K562 (cell line): ENCODE measurements around the gene RGS9. TPM values are rescaled to one million over a fixed set of nuclear protein-coding genes. Genes with fewer than 3 reads are reported as not detected.

Experiments
- ATAC-seq: fragments of 200-7000 bp; cut with Tn5 transposase; 3 replicates; pipeline ENCODE4 v1.9.1; 2020; ENCODE audit warnings: moderate library complexity
- BruUV-seq: library from RNA; stranded (reverse); fragments of 400-500 nt; replicated peaks from 2 replicates; lab custom pipeline; 2021; lab: Mats Ljungman, UMichigan
- CTCF ChIA-PET: fragments of 300-600 bp; formaldehyde crosslinking; extraction: SDS; loops from one replicate; lab custom pipeline; 2021; ENCODE audit warnings: low intra/inter-chr PET ratio; lab: Yijun Ruan, JAX
- POLR2A ChIA-PET: fragments of 300-600, 350-650 bp; sonication (Branson Sonifier 250); formaldehyde crosslinking; extraction: SDS; loops from one replicate; lab custom pipeline; 2021; ENCODE audit warnings: antibody characterized with exemption, inconsistent platforms; lab: Yijun Ruan, JAX
- DNase-seq, 4 experiments: peaks; one replicate each; pipeline versions ENCODE4 v3.0.0 to v3.0.0-alpha.2; 2011 to 2018; ENCODE audit warnings: low spot score in 3 of 4, mixed read lengths in 3 of 4; ENCODE audit errors: extremely low read depth in 1 of 4
- FAIRE-seq: peaks from 2 replicates; lab custom pipeline; 2011; peaks lifted over from hg19 to GRCh38; lab: Jason Lieb, UNC
- H2AFZ ChIP-seq: 2 replicates; pipeline ENCODE4 v1.6.0; 2011; ENCODE audit warnings: low read depth, low read length, control low read depth, inconsistent platforms
- H3K27ac ChIP-seq: fragments of 200-600 bp; 3 replicates; pipeline ENCODE4 v1.8.0; 2011; ENCODE audit warnings: low read depth, mild to moderate bottlenecking, control low read depth, inconsistent platforms, low read length, moderate library complexity, mixed read lengths; ENCODE audit errors: extremely low read depth
- H3K27me3 ChIP-seq, 2 experiments: fragments of 300-600 bp in 1 of 2; 2 replicates in 1 of 2; 3 replicates in 1 of 2; pipeline versions ENCODE4 v1.6.0 to v1.8.0; 2011; ENCODE audit warnings: inconsistent platforms in 2 of 2, low read length in 2 of 2, mild to moderate bottlenecking in 1 of 2, mixed read lengths in 1 of 2, moderate library complexity in 1 of 2; ENCODE audit not compliant: control insufficient read depth in 2 of 2, insufficient read depth in 2 of 2
- H3K36me3 ChIP-seq: fragments of 300-600 bp; 3 replicates; pipeline ENCODE4 v1.8.0; 2011; ENCODE audit warnings: mild to moderate bottlenecking, low read length, inconsistent platforms; ENCODE audit not compliant: control insufficient read depth, insufficient read depth
- H3K4me1 ChIP-seq, 2 experiments: fragments of 200-600 bp in 1 of 2; replicated peaks in 1 of 2; 2 replicates in 1 of 2; 3 replicates in 1 of 2; pipeline versions ENCODE4 v1.5.1 to v1.8.0; 2011; ENCODE audit warnings: inconsistent platforms in 2 of 2, low read length in 2 of 2, mild to moderate bottlenecking in 1 of 2, mixed read lengths in 1 of 2, moderate library complexity in 1 of 2; ENCODE audit not compliant: control insufficient read depth in 2 of 2, insufficient read depth in 2 of 2
- H3K4me2 ChIP-seq: 2 replicates; pipeline ENCODE4 v1.6.1; 2011; ENCODE audit warnings: low read length, control low read depth, inconsistent platforms, mixed read lengths; ENCODE audit not compliant: insufficient read depth
- H3K4me3 ChIP-seq: fragments of 200-600 bp; sonication (generic), shearing (Covaris generic); 2 replicates; pipeline ENCODE4 v1.5.1; 2016; ENCODE audit warnings: control low read depth, inconsistent platforms
- H3K79me2 ChIP-seq: fragments of 200-600 bp; 3 replicates; pipeline ENCODE4 v1.8.0; 2011; ENCODE audit warnings: low read length, inconsistent platforms; ENCODE audit not compliant: control insufficient read depth, insufficient read depth
- H3K9ac ChIP-seq, 2 experiments: 2 replicates each; pipeline versions ENCODE4 v1.6.0 to v1.6.1; 2011; ENCODE audit warnings: low read depth in 2 of 2, low read length in 2 of 2, control low read depth in 1 of 2, inconsistent platforms in 1 of 2, mild to moderate bottlenecking in 1 of 2, mixed read lengths in 1 of 2; ENCODE audit not compliant: insufficient read depth in 1 of 2
- H3K9me1 ChIP-seq: one replicate; pipeline ENCODE4 v1.6.0; 2011; ENCODE audit warnings: inconsistent platforms, mild to moderate bottlenecking, low read length, moderate library complexity; ENCODE audit not compliant: control insufficient read depth, insufficient read depth
- H3K9me3 ChIP-seq: replicated peaks from 2 replicates; pipeline ENCODE4 v1.5.1; 2011; ENCODE audit warnings: low read depth, low read length, inconsistent platforms; ENCODE audit not compliant: control insufficient read depth, insufficient read depth
- H4K20me1 ChIP-seq: replicated peaks from 2 replicates; pipeline ENCODE4 v1.6.1; 2011; ENCODE audit warnings: low read length, inconsistent platforms, mixed read lengths; ENCODE audit not compliant: control insufficient read depth, insufficient read depth
- CSDE1 ChIP-seq, 2 experiments: fragments of 450-650 bp; IDR thresholded peaks; 2 replicates each; pipeline ENCODE4 v1.6.1; 2016; ENCODE audit warnings: mild to moderate bottlenecking in 1 of 2
- DPF2 ChIP-seq: fragments of 450-650 bp; IDR thresholded peaks from 2 replicates; pipeline ENCODE4 v1.6.1; 2016
- LEF1 ChIP-seq: fragments of 450-650 bp; IDR thresholded peaks from 2 replicates; pipeline ENCODE4 v1.6.1; 2016; ENCODE audit warnings: mild to moderate bottlenecking
- MITF ChIP-seq: IDR thresholded peaks from 2 replicates; pipeline ENCODE4 v1.6.1; 2014; ENCODE audit warnings: antibody characterized with exemption
- RBBP5 ChIP-seq: fragments of 200-600 bp; sonication (generic); IDR thresholded peaks from 2 replicates; pipeline ENCODE4 v1.6.1; 2012; ENCODE audit warnings: borderline replicate concordance, mild to moderate bottlenecking, low read length, control low read depth, inconsistent platforms; ENCODE audit not compliant: insufficient read depth, poor library complexity, severe bottlenecking
- RBM25 ChIP-seq: fragments of 200-400 bp; formaldehyde crosslinking; IDR thresholded peaks from 2 replicates; pipeline ENCODE4 v1.6.1; 2018; ENCODE audit warnings: low read length, low read depth, moderate library complexity; ENCODE audit not compliant: severe bottlenecking
- RUNX1 ChIP-seq: sonication (generic); IDR thresholded peaks from 2 replicates; pipeline ENCODE4 v1.6.1; 2016; ENCODE audit warnings: antibody characterized with exemption, low read depth
- TAF15 ChIP-seq: fragments of 200-400 bp; formaldehyde crosslinking; IDR thresholded peaks from 2 replicates; pipeline ENCODE4 v1.6.1; 2017; ENCODE audit warnings: mild to moderate bottlenecking, low read depth, low read length, moderate library complexity
- TRIM24 ChIP-seq, 2 experiments: fragments of 450-650 bp; IDR thresholded peaks; 2 replicates each; pipeline ENCODE4 v1.6.1; 2016
- YY1 ChIP-seq, 3 experiments: IDR thresholded peaks; 2 replicates each; pipeline ENCODE4 v1.6.1; 2011; ENCODE audit warnings: low read length in 2 of 3, mild to moderate bottlenecking in 2 of 3, moderate library complexity in 2 of 3, borderline replicate concordance in 1 of 3, control low read depth in 1 of 3, low read depth in 1 of 3; ENCODE audit not compliant: insufficient read depth in 3 of 3, insufficient replicate concordance in 2 of 3, control insufficient read depth in 1 of 3, insufficient read length in 1 of 3; ENCODE audit errors: extremely low read depth in 1 of 3
- ZNF354B ChIP-seq: fragments of 250-450 bp; sonication (Bioruptor Pico); IDR thresholded peaks from 2 replicates; pipeline ENCODE4 v1.4.0; 2020
- ZNF717 ChIP-seq: fragments of 250-450 bp; sonication (Bioruptor Pico); IDR thresholded peaks from 2 replicates; pipeline ENCODE4 v1.5.0; 2021
- ZNF766 ChIP-seq: fragments of 200-800 bp; sonication (Bioruptor generic); conservative IDR thresholded peaks from 2 replicates; pipeline ENCODE4 v1.6.1; 2016; ENCODE audit warnings: missing genetic modification characterization, missing compliant biosample characterization
- ZNF778 ChIP-seq: fragments of 450-650 bp; formaldehyde crosslinking; IDR thresholded peaks from 2 replicates; pipeline ENCODE4 v1.4.0; 2020; ENCODE audit warnings: mild to moderate bottlenecking, moderate library complexity
- WGBS: fragments of 100-300 bp; shearing (Covaris generic); methylation state at CpG from one replicate; pipeline ENCODE4 v1.1.6; 2016; ENCODE audit warnings: low coverage, mixed read lengths; ENCODE audit not compliant: insufficient coverage; ENCODE audit errors: missing lambda C conversion rate; 5-methylcytosine and 5-hydroxymethylcytosine counted together
- in situ Hi-C: fragments of 300-500 bp; cut with MboI; formaldehyde crosslinking; loops from 4 replicates; pipeline ENCODE4 v1.15.0; 2018; ENCODE audit warnings: inconsistent platforms, mixed read lengths
- intact Hi-C: fragments of 100-400 bp; cut with micrococcal nuclease; formaldehyde crosslinking; loops from 2 replicates; pipeline ENCODE4 v1.14.2; 2022
- polyA plus RNA-seq, 8 experiments: library from polyadenylated mRNA; depleted of rRNA in 4 of 8; stranded (reverse) in 5 of 8; unstranded in 3 of 8; fragments of >200 nt; fragmentation: Nextera tagmentation in 2 of 8; fragmentation: Illumina TruSeq in 1 of 8; extraction: Ambion mirVana in 2 of 8; extraction: Trizol in 1 of 8; gene quantifications; 2 replicates each; pipeline versions ENCODE4 v1.2.1 to v1.2.3, GENCODE V29; 2011 to 2014; ENCODE audit warnings: inconsistent platforms in 1 of 8, missing spikeins in 1 of 8
- total RNA-seq, 7 experiments: library from RNA; depleted of rRNA in 6 of 7; stranded (reverse); fragments of >200 nt in 6 of 7; fragmentation: Illumina TruSeq in 2 of 7; extraction: Trizol in 2 of 7; gene quantifications; 2 replicates each; pipeline versions ENCODE4 v1.2.1 to v1.2.3, GENCODE V29; 2011 to 2021; ENCODE audit warnings: low replicate concordance in 1 of 7

RGS9 gene
- total and polyA plus RNA-seq, 9 of the 15 experiments (the other 6 are each of a cell fraction or from before 2014, with no cell fraction given) = 0.18 to 1.4 (median 0.55) TPM

GRCh38 chr17:65117384-65118035 is 19.7 kb upstream of the RGS9 start:
- intact Hi-C loops = no loop called here
- no TSS peak for BruUV-seq
- no peak for ATAC-seq
- H3K4me2 ChIP-seq = no peak overlapping the region
- H3K79me2 ChIP-seq = no peaks in the 10 kb centered on the region
- TF ChIP-seq ZNF766 (CRISPR knock-in tag) (no peak), RUNX1 (no peak), MITF (no peak), CSDE1 (IDR thresholded peaks at IDR 0.05) (no peak), TRIM24 (IDR thresholded peaks at IDR 0.05) (no peak), ZNF354B (no peak), ZNF778 (no peak), LEF1 (no peak), RBBP5 (no peak), ZNF717 (CRISPR knock-in tag) (no peak), DPF2 (no peak), TAF15 (no peak), YY1 (IDR thresholded peaks at IDR 0.05; ENCODE audit: borderline replicate concordance in 1 of 3, control insufficient read depth in 1 of 3, extremely low read depth in 1 of 3, insufficient read depth in 3 of 3, insufficient read length in 1 of 3, insufficient replicate concordance in 2 of 3, low read depth in 1 of 3, low read length in 2 of 3) (no peak), RBM25 (no peak)
- H2AFZ ChIP-seq = 0 out of 2 replicates have a peak overlapping the region, but pooled peaks have one; percentile 3
- no peak overlapping the region for H3K9ac ChIP-seq
- H3K9me1 ChIP-seq = no peaks in the 10 kb centered on the region
- in situ Hi-C loops = no loop called here
- H3K36me3 ChIP-seq = no peaks in the 10 kb centered on the region
- H4K20me1 ChIP-seq = no peaks in the 10 kb centered on the region
- FAIRE-seq = no peak
- H3K4me1 ChIP-seq = peaks cover 4 to 5% of the 10 kb centered on the region in 2 experiments
- H3K9me3 ChIP-seq = no peaks in the 10 kb centered on the region
- H3K27me3 ChIP-seq = no peaks in the 10 kb centered on the region
- ChIA-PET POLR2A (no interaction called here), CTCF (no interaction called here)
- no peak overlapping the region for H3K4me3 ChIP-seq
- H3K27ac ChIP-seq = no peak overlapping the region
- WGBS = 23% methylated on average over 4 of the region's 4 CpGs
- DNase-seq = no peak
